NCI-H128 (cell line): ENCODE data around the gene RNF14.

Experiments used
- DNase-seq: peaks from one replicate; lab custom pipeline; 2025; ENCODE audit not compliant: unreplicated experiment; lab: John Stamatoyannopoulos, UW

RNF14 gene

DNA sequence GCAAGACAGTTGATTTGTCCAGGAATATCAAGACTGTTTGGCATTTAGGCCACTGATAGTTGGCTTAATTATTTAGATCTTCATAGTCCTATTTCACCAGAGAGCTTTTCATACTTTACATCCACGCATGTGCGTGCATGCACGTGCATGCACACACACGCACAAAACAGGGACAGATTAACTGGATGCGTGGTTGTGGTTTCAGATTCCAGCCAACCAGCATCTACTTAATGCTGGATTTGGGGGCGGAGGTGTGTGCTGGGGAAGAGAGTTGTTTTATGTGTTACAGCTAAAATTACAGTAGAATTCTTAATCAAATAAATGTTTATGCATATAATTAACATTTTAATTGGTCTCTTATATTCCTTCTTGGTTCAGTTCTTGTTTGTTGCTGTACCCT lies 7.3 kb downstream of the RNF14 start:
- no peak for DNase-seq

- no peak for DNase-seq
Measured at GRCh38 chr5:141978389-141978788, 9.5 kb downstream of the RNF14 start.

DNA sequence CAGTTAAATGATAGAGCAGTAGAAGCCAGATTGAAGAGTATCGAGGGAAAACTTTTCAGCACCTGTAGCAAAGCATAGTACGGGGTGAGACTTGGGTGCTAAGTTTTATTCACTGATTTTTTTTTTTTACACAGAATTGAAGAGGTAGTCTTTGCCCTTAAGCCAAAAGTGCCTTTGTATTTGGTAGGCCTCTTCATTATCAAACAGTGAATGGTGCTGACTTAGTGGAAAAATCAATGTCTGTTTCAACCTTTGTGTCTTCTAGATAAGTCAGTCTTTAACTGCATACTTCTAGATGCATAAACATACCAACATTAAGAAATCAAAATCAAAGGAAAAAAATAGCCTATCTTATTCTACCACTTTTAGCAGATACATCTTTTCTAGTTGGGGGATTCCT lies 13.7 kb downstream of the RNF14 start:
- no peak for DNase-seq

DNA sequence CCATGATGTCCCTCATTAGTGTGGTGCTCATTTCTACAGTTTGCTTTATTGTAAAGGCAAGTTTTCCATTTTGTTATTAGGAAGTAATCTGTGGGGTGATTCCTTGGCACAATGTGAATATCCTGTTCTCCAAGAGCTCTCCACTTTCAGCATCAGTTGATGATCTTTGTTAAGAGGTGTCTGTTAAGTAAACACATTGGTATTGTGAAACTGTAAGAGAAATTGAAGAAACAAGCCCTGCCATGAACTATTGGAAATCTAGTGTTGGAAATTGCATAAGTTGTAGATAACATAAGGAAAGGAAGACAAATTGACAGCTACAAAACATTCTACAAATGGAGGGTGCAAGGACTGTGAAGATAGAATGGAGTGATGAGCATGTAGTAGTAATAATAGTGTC lies 17.2 kb downstream of the RNF14 start:
- no peak for DNase-seq

DNA sequence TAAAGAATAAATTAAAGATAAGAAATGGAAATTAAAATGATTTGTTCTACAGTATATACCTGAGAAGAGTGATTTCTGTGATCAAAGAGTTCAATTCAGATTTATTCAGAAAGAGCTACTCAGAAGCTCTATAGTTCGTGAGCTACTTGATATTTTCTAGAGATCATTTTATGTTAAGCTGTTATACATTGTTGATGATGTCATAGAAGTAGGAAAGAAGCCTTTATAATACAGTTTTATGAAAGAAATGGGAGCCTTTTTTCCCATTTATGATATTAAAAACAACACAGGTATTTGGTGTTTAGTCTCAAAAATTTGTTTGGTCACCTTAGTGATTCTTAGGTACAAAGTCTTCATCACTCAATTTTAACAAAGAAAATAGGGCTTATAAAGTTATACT lies 20.8 kb downstream of the RNF14 start:
- no peak for DNase-seq

- peak; percentile 47 for DNase-seq
Measured at GRCh38 chr5:141992349-141992963, 23.6 kb downstream of the RNF14 start.

DNA sequence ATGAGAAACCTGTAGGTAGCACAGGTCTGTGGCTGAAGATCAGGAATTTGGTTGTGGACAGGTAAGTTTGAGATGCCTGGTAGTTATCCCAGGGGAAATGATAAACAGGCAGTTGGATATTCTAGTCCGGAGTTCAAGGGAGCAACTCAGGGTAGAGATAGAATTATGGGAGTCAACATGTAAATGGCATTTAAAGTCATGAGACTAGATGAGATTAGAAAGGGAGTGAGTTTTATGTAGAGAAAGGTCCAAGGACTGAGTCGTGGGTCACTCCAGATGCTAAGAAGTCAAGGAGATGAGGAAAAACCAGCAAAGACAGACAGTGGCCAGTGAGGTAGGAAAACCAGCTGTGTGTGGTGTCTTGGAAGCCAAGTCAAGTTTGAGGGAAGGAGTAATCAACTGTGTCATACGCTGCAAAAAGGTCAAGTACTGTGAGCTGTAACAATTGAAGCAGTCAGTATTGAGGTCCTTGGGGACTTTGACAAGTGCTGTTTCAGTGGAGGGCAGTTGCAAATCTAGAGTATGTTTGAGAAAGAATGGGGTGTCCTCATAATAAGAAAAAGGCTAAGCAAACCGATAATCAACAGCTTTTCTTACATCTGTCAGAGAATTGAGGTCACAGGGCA lies 25.7 kb downstream of the RNF14 start:
- DNase-seq: no peak

DNA sequence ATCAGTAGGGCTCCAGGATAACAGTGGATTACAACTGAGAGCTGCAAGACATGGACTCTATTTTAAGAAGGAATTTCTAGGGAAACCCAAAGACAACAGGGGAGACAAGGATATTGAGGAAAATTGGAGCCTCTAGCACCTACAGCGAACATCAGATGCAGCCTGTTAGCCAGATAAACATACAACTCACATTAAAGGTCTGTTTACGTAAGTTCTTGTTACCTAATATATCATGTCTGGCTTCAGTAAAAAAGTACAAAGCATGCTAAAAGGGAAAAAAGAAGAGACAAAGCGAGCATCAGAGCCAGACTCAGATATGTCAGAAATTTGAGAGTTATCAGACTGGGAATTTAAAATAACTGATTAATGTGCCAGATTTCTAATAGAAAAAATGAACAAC lies 26.8 kb downstream of the RNF14 start:
- no peak for DNase-seq

DNA sequence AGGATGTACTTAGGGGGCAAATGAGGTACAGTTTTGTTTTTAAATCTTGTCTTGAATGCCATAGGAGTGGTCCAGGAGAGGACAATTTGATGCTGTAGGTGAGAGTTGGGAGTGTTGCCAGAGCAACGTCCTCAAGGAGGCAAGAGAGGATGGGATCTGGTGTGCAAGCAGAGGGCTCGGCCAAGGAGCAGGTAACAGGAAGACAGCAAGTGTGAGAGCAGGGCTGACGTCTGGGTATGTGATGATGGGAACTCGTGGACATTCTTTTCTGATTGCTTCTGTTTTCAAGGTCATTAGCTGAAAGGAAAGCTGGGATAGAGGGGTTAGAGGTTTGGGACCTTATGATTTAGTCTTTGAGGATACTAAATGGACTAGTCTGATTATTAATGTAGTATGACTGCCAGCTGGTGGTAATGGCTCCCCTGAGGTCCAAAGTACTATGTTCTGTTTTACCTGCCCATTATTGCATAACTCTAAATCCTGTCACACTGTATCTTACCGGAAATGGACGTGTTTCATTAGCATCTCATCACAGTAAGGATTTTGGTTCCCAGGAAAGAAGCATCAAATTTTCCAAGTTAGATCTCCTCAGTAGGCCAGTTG lies 28.6 kb downstream of the RNF14 start:
- DNase-seq: no peak

GRCh38 chr5:142000173-142000572 lies 31.3 kb downstream of the RNF14 start:
- DNase-seq: no peak

- DNase-seq: no peak
Measured at GRCh38 chr5:142000704-142001484, 32.0 kb downstream of the RNF14 start.

GRCh38 chr5:142003266-142003800 lies 34.4 kb downstream of the RNF14 start:
- no peak for DNase-seq

GRCh38 chr5:142006363-142007236 lies 37.7 kb downstream of the RNF14 start:
- DNase-seq: no peak

- no peak for DNase-seq
Measured at GRCh38 chr5:142007237-142007544, 38.3 kb downstream of the RNF14 start.

DNA sequence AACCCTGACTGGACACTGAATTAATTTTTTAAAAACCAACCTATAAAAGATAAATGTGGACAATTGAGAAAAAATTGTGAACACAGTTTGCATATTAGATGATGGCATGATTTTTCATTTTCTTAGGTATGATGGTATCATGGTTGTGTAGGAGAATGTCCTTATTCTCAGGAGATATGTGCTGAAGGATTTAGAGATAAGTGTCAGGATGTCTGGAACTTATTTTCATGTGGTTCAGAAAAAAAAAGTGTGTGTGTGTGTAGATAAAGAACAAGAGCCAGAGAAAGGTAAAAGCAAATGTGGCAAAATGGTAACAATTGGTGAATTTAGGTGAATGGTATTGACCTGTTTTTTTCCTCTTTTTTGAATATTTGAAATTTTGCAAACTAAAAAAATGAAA lies 39.9 kb downstream of the RNF14 start:
- DNase-seq: no peak

DNA sequence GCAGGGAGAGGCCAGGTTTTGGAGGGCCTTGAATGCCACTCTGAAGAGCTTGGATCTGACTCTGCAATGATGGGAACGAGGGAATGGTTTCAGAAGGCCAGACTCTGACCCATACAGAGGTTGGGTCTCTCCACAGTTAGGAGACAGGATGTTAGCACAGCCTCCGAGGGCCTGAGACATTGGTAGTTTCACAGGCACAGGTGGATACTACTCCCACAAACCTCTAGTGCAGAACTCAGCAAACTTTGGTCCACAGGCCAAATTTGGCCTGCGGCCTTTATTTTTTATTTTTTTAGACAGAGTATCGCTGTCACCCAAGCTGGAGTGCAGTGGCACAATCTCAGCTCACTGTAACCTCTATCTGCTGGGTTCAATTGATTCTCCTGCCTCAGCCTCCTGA lies 41.0 kb downstream of the RNF14 start:
- no peak for DNase-seq

- no peak for DNase-seq
Measured at GRCh38 chr5:142011572-142012185, 42.8 kb downstream of the RNF14 start.

- DNase-seq: no peak
Measured at GRCh38 chr5:142012186-142012785, 43.4 kb downstream of the RNF14 start.

- no peak for DNase-seq
Measured at GRCh38 chr5:142012792-142013388, 44.0 kb downstream of the RNF14 start, which contains the start of gene GNPDA1. TSS of gene GNPDA1 (minus strand) at chr5:142013027. CDS start at chr5:142012035, 992 bp downstream.
